HG03565 (cell line): ENCODE results near the gene KATNBL1.
"Not testable (repeated sequence)": the region's sequence is repeated elsewhere in the genome, so short reads cannot be mapped to it uniquely, and the experiment has no call there.

Source experiments
- ATAC-seq: cut with Tn5 transposase; IDR thresholded peaks from one replicate; pipeline ENCODE4 v1.9.1; 2021; ENCODE audit warnings: mild to moderate bottlenecking, moderate library complexity; ENCODE audit not compliant: unreplicated experiment

The KATNBL1 gene

GRCh38 chr15:34203305-34203704 lies 6.6 kb downstream of the KATNBL1 start:
- ATAC-seq: no peak

GRCh38 chr15:34193272-34193671 lies 16.6 kb downstream of the KATNBL1 start:
- ATAC-seq: not testable (repeated sequence)

GRCh38 chr15:34188711-34189110 lies 21.2 kb downstream of the KATNBL1 start:
- no peak for ATAC-seq

GRCh38 chr15:34185666-34186065 lies 24.2 kb downstream of the KATNBL1 start:
- ATAC-seq: no peak

- no peak for ATAC-seq
These were observed 27.0 kb downstream of the KATNBL1 start for GRCh38 chr15:34182942-34183341.

- ATAC-seq: no peak
These were observed 30.7 kb downstream of the KATNBL1 start for GRCh38 chr15:34179234-34179633.

- ATAC-seq: not testable (repeated sequence)
These were observed 43.8 kb downstream of the KATNBL1 start for GRCh38 chr15:34165987-34166573.

GRCh38 chr15:34161329-34161963 lies 48.5 kb downstream of the KATNBL1 start:
- ATAC-seq: no peak

- ATAC-seq: no peak
These were observed 49.2 kb downstream of the KATNBL1 start for GRCh38 chr15:34160735-34161134.

GRCh38 chr15:34158355-34158754 lies 51.5 kb downstream of the KATNBL1 start:
- ATAC-seq: no peak

- no peak for ATAC-seq
These were observed 54.0 kb downstream of the KATNBL1 start for GRCh38 chr15:34155859-34156258.

- no peak for ATAC-seq
These were observed 55.1 kb downstream of the KATNBL1 start for GRCh38 chr15:34154725-34155204.

GRCh38 chr15:34147371-34148140 lies 62.3 kb downstream of the KATNBL1 start:
- ATAC-seq: no peak

- no peak for ATAC-seq
These were observed 76.4 kb downstream of the KATNBL1 start for GRCh38 chr15:34133511-34133910.

GRCh38 chr15:34132881-34133280 lies 77.0 kb downstream of the KATNBL1 start:
- ATAC-seq: no peak

GRCh38 chr15:34128898-34129297 lies 81.0 kb downstream of the KATNBL1 start:
- ATAC-seq: no peak

GRCh38 chr15:34126522-34126921 lies 83.4 kb downstream of the KATNBL1 start:
- no peak for ATAC-seq

GRCh38 chr15:34125945-34126344 lies 84.0 kb downstream of the KATNBL1 start:
- ATAC-seq: no peak

- ATAC-seq: no peak
These were observed 85.2 kb downstream of the KATNBL1 start for GRCh38 chr15:34124651-34125050.

GRCh38 chr15:34122771-34123183 lies 87.1 kb downstream of the KATNBL1 start:
- ATAC-seq: peak; percentile 67

GRCh38 chr15:34121786-34122185 lies 88.1 kb downstream of the KATNBL1 start:
- not testable (repeated sequence) for ATAC-seq

- ATAC-seq: not testable (repeated sequence)
These were observed 89.5 kb downstream of the KATNBL1 start for GRCh38 chr15:34120420-34120819.
